Astrocyte (in vitro differentiated cells and primary cell): ENCODE data around the gene APOBEC3A.
"Not testable (repeated sequence)": the region's sequence is repeated elsewhere in the genome, so short reads cannot be mapped to it uniquely, and the experiment has no call there.

ENCODE experiments used
- CTCF ChIP-seq: IDR thresholded peaks from 2 replicates; pipeline ENCODE4 v1.5.1; 2011; ENCODE audit warnings: low read depth, mild to moderate bottlenecking, inconsistent platforms, low read length, moderate library complexity; ENCODE audit not compliant: insufficient read depth
- EZH2 ChIP-seq: IDR thresholded peaks from 2 replicates; pipeline ENCODE4 v1.6.1; 2012; ENCODE audit warnings: mild to moderate bottlenecking, low read length, inconsistent platforms; ENCODE audit not compliant: insufficient read depth

GRCh38 chr22:38960673-38961072 is 3.3 kb downstream of the APOBEC3A start:
- not testable (repeated sequence) for TF ChIP-seq EZH2, CTCF
